ENCODE data around the gene RASAL2. TPM values are rescaled to one million over a fixed set of nuclear protein-coding genes. Genes with fewer than 3 reads are reported as not detected.
A peak's percentile ranks its signal among the peaks of the same experiment; 100 is the strongest.

The RASAL2 gene
- total RNA-seq, 1 experiment from 2014 or later: 32.4 TPM

DNA sequence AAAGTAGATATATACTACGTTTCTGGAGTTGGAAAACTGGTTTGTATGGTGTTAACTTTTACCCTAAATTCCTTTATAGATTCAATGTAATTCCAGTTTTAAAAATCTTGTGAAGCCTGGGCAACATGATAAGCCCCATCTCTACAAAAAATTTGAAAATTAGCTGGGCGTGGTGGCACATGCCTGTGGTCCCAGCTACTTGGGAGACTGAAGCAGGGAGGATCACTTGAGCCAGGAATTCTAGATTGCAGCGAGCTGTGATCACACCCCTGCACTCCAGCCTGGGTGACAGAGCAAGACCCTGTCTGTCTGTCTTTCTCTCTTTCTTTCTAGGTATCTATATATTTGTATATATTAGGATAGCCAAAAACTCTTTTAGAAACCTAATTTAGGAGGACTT is 260.9 kb downstream of the RASAL2 start:
- Mint-ChIP-seq H3K27me3 (ENCODE audit: unreplicated experiment) (no peaks in the 10 kb centered on the region), H3K4me1 (ENCODE audit: low read depth, unreplicated experiment) (peaks cover 22% of the 10 kb centered on the region), H3K4me3 (ENCODE audit: low read depth, unreplicated experiment) (no peak overlapping the region), H3K36me3 (ENCODE audit: insufficient read depth, unreplicated experiment) (peaks cover 6% of the 10 kb centered on the region), H3K27ac (ENCODE audit: unreplicated experiment) (no peak overlapping the region), H3K9me3 (ENCODE audit: low read depth, unreplicated experiment) (peaks cover 6% of the 10 kb centered on the region)
- CTCF ChIA-PET: interaction anchor here (0.6 kb wide), 1 partner anchor 256 kb away, joined by 3 read pairs; no protein-coding TSS in a partner anchor
- no TSS peak for BruUV-seq (replicated peaks)
- intact Hi-C loops (cut with micrococcal nuclease; ENCODE audit: unreplicated experiment): no loop called here
- TF ChIP-seq, protein P1, sequence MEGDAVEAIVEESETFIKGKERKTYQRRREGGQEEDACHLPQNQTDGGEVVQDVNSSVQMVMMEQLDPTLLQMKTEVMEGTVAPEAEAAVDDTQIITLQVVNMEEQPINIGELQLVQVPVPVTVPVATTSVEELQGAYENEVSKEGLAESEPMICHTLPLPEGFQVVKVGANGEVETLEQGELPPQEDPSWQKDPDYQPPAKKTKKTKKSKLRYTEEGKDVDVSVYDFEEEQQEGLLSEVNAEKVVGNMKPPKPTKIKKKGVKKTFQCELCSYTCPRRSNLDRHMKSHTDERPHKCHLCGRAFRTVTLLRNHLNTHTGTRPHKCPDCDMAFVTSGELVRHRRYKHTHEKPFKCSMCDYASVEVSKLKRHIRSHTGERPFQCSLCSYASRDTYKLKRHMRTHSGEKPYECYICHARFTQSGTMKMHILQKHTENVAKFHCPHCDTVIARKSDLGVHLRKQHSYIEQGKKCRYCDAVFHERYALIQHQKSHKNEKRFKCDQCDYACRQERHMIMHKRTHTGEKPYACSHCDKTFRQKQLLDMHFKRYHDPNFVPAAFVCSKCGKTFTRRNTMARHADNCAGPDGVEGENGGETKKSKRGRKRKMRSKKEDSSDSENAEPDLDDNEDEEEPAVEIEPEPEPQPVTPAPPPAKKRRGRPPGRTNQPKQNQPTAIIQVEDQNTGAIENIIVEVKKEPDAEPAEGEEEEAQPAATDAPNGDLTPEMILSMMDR (IDR thresholded peaks at IDR 0.05; ENCODE audit: unreplicated experiment): no peak
- no peak for DNase-seq

DNA sequence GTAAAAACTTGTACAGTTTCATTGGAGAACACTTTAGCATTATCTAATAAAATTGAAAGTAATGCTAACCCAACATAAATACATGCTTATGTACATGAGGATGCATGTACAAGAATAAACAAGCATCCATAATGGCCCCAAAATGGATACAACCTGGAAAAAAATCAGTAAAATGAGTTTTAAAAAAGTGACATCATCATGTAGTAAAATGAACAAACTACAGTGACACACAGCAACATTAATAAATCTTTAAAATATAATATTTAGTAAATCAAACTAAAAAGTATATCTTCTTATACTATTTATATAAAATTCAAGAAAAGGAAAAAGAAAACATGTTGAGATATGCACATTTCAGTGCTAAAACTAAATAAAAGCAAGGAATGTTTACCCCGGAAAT is 262.4 kb downstream of the RASAL2 start:
- no TSS peak for BruUV-seq (replicated peaks)
- Mint-ChIP-seq H3K4me3 (ENCODE audit: low read depth, unreplicated experiment) (no peak overlapping the region), H3K27ac (ENCODE audit: unreplicated experiment) (no peak overlapping the region), H3K27me3 (ENCODE audit: unreplicated experiment) (no peaks in the 10 kb centered on the region), H3K36me3 (ENCODE audit: insufficient read depth, unreplicated experiment) (peaks cover 6% of the 10 kb centered on the region), H3K9me3 (ENCODE audit: low read depth, unreplicated experiment) (peaks cover 6% of the 10 kb centered on the region), H3K4me1 (ENCODE audit: low read depth, unreplicated experiment) (peaks cover 24% of the 10 kb centered on the region)
- CTCF ChIA-PET: no interaction called here
- intact Hi-C loops (cut with micrococcal nuclease; ENCODE audit: unreplicated experiment): no loop called here
- no peak for DNase-seq
- TF ChIP-seq, protein P1 (IDR thresholded peaks at IDR 0.05; ENCODE audit: unreplicated experiment): no peak

DNA sequence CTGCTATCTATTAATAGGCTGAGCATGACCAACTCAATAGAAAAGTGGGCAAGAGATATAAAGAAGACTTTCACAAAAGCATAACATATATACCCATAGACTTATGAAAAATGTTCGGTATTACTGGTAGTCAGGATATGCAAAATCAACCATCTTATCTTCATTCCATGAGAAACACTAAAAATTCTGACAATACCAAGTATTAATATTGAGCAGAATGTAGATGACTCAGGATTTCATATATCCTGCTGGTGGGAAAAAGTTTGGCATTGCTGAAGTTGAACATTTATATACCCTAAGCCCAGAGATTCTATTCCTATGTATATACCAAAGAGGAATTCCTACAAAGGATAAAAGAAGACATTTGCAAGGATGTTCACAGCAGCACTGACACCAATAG is 264.6 kb downstream of the RASAL2 start:
- no peaks in the 10 kb centered on the region for H3K36me3 Mint-ChIP-seq (ENCODE audit: insufficient read depth, unreplicated experiment)
- H3K4me3 Mint-ChIP-seq (ENCODE audit: low read depth, unreplicated experiment): no peak overlapping the region
- no peak overlapping the region for H3K27ac Mint-ChIP-seq (ENCODE audit: unreplicated experiment)
- intact Hi-C loops (cut with micrococcal nuclease; ENCODE audit: unreplicated experiment): no loop called here
- no peak for DNase-seq
- H3K27me3 Mint-ChIP-seq (ENCODE audit: unreplicated experiment): no peaks in the 10 kb centered on the region
- H3K4me1 Mint-ChIP-seq (ENCODE audit: low read depth, unreplicated experiment): peaks cover 29% of the 10 kb centered on the region
- TF ChIP-seq, protein P1 (IDR thresholded peaks at IDR 0.05; ENCODE audit: unreplicated experiment): no peak
- H3K9me3 Mint-ChIP-seq (ENCODE audit: low read depth, unreplicated experiment): peaks cover under 1% of the 10 kb centered on the region
- BruUV-seq (replicated peaks): no TSS peak
- CTCF ChIA-PET: no interaction called here

DNA sequence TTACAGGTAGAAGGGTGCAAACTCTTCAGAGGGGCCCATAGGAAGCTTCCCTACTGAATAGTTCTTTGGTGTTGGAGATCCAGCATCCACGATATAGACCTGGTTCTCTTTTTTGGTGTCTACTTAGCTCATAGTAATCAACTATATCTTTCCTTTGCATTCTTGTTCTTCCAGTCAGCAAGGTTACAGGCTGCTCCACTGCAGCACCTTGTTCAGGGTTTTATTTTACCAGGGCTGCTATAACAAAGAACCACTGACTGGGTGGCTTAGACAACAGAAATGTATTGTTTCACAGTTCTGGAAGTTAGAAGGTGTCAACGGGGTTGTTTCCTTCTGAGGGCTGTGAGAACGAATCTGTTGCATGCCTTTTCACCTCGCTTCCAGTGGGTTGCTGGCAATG is 266.5 kb downstream of the RASAL2 start:
- CTCF ChIA-PET: interaction anchor here (0.6 to 2.0 kb wide), 5 partner anchors 10 to 666 kb away, joined by 3 to 7 read pairs (median 4); no protein-coding TSS in a partner anchor
- intact Hi-C loops (cut with micrococcal nuclease; ENCODE audit: unreplicated experiment): loop anchor here (5.0 kb wide), 1 partner anchor 57 kb away; no protein-coding TSS in a partner anchor
- H3K27ac Mint-ChIP-seq (ENCODE audit: unreplicated experiment): peak overlapping the region; percentile 41

More for the DNA sequence above, 266.5 kb downstream of the RASAL2 start:
- H3K36me3 Mint-ChIP-seq (ENCODE audit: insufficient read depth, unreplicated experiment): no peaks in the 10 kb centered on the region
- peak overlapping the region; percentile 43 for H3K4me3 Mint-ChIP-seq (ENCODE audit: low read depth, unreplicated experiment)
- H3K9me3 Mint-ChIP-seq (ENCODE audit: low read depth, unreplicated experiment): no peaks in the 10 kb centered on the region
- TF ChIP-seq, protein P1 (IDR thresholded peaks at IDR 0.05; ENCODE audit: unreplicated experiment): no peak
- peak; percentile 14 for DNase-seq
- no peaks in the 10 kb centered on the region for H3K27me3 Mint-ChIP-seq (ENCODE audit: unreplicated experiment)
- BruUV-seq (replicated peaks): no TSS peak
- H3K4me1 Mint-ChIP-seq (ENCODE audit: low read depth, unreplicated experiment): peaks cover 28% of the 10 kb centered on the region
